A673 (cell line): ENCODE data around the gene DPP9. TPM values are rescaled to one million over a fixed set of nuclear protein-coding genes. Genes with fewer than 3 reads are reported as not detected.

Experiments
- BruUV-seq: library from RNA; stranded (reverse); fragments of 400-500 nt; replicated peaks from 2 replicates; lab custom pipeline; 2021; lab: Mats Ljungman, UMichigan
- CTCF ChIA-PET: fragments of 300-600 bp; sonication (Branson Sonifier 250); formaldehyde crosslinking; loops from one replicate; lab custom pipeline; 2022; ENCODE audit warnings: antibody characterized with exemption; lab: Charles Lee
- POLR2A ChIA-PET: fragments of 300-600 bp; sonication (Branson Sonifier 250); formaldehyde crosslinking; loops from one replicate; lab custom pipeline; 2022; ENCODE audit warnings: antibody characterized with exemption; ENCODE audit not compliant: low non-redundant PET; lab: Charles Lee
- DNase-seq: peaks from one replicate; pipeline ENCODE4 v3.0.0-alpha.2; 2015; ENCODE audit warnings: low spot score
- H3K27ac ChIP-seq: fragments of 200-600 bp; sonication (generic); 2 replicates; pipeline ENCODE4 v1.5.1; 2016; ENCODE audit warnings: mixed run types, low read depth, mild to moderate bottlenecking, mixed read lengths, antibody characterized with exemption, low read length; ENCODE audit not compliant: poor library complexity, severe bottlenecking
- H3K27me3 ChIP-seq: fragments of 200-600 bp; sonication (generic); replicated peaks from 2 replicates; pipeline ENCODE4 v1.6.1; 2017; ENCODE audit warnings: mixed run types, low read depth, mild to moderate bottlenecking, mixed read lengths, antibody characterized with exemption, low read length; ENCODE audit not compliant: insufficient read depth, poor library complexity
- H3K36me3 ChIP-seq: fragments of 200-600 bp; sonication (generic); 2 replicates; pipeline ENCODE4 v1.6.1; 2016; ENCODE audit warnings: mixed run types, mild to moderate bottlenecking, mixed read lengths, antibody characterized with exemption, low read length; ENCODE audit not compliant: insufficient read depth, poor library complexity, severe bottlenecking
- H3K4me1 ChIP-seq: fragments of 200-600 bp; sonication (generic); 2 replicates; pipeline ENCODE4 v1.6.1; 2017; ENCODE audit warnings: mixed run types, mild to moderate bottlenecking, mixed read lengths, antibody characterized with exemption, low read length; ENCODE audit not compliant: insufficient read depth, poor library complexity, severe bottlenecking
- H3K4me3 ChIP-seq: fragments of 200-600 bp; sonication (generic); 2 replicates; pipeline ENCODE4 v1.5.1; 2016; ENCODE audit warnings: low read depth, mixed run types, mild to moderate bottlenecking, mixed read lengths, low read length; ENCODE audit not compliant: poor library complexity, severe bottlenecking
- H3K9me3 ChIP-seq: fragments of 200-600 bp; sonication (generic); 2 replicates; pipeline ENCODE4 v1.6.1; 2016; ENCODE audit warnings: mixed run types, low read depth, mild to moderate bottlenecking, mixed read lengths, antibody characterized with exemption, low read length; ENCODE audit not compliant: poor library complexity, severe bottlenecking
- CTCF ChIP-seq: fragments of 300-800, 200-600 bp; sonication (generic); conservative IDR thresholded peaks from 2 replicates; pipeline ENCODE4 v1.5.1; 2017; ENCODE audit warnings: low read depth, mild to moderate bottlenecking, antibody characterized with exemption, low read length, moderate library complexity, mixed read lengths
- EZH2 ChIP-seq: fragments of 200-600 bp; sonication (generic); IDR thresholded peaks from 2 replicates; pipeline ENCODE4 v1.6.1; 2017; ENCODE audit warnings: borderline replicate concordance, low read depth, mild to moderate bottlenecking, mixed read lengths, antibody characterized with exemption, low read length; ENCODE audit not compliant: poor library complexity, severe bottlenecking
- intact Hi-C: fragments of 100-400 bp; cut with micrococcal nuclease; formaldehyde crosslinking; loops from one replicate; pipeline ENCODE4 v1.10.0; 2022; ENCODE audit not compliant: unreplicated experiment
- total RNA-seq: library from RNA; stranded (reverse); gene quantifications from 2 replicates; pipeline ENCODE4 v1.2.3, GENCODE V29; 2021

Gene DPP9
- total RNA-seq, 1 experiment from 2014 or later, result 65.7 TPM

- DNase-seq, result no peak
- TF ChIP-seq EZH2, result no peak
- no peak for TF ChIP-seq CTCF
- Histone ChIP-seq H3K4me3 (no peak overlapping the region), H3K36me3 (peaks cover 40% of the 10 kb centered on the region), H3K9me3 (no peaks in the 10 kb centered on the region), H3K27ac (peak overlapping the region; percentile 39), H3K27me3 (no peaks in the 10 kb centered on the region), H3K4me1 (no peaks in the 10 kb centered on the region)
- intact Hi-C loops, result no loop called here
- BruUV-seq, result no TSS peak
- CTCF ChIA-PET, result interaction anchor here (0.6 kb wide), 1 partner anchor 106 kb away, joined by 4 read pairs; no protein-coding TSS in a partner anchor
- POLR2A ChIA-PET, result no interaction called here
Observed at GRCh38 chr19:4695224-4695731, 28.4 kb downstream of the DPP9 start.

- ChIA-PET CTCF (interaction anchor here (0.6 kb wide), 1 partner anchor 107 kb away, joined by 4 read pairs; no protein-coding TSS in a partner anchor), POLR2A (no interaction called here)
- H3K4me3 ChIP-seq, result no peak overlapping the region
- H3K4me1 ChIP-seq, result no peaks in the 10 kb centered on the region
- DNase-seq, result peak; percentile 88
- peaks cover 38% of the 10 kb centered on the region for H3K36me3 ChIP-seq
- TF ChIP-seq CTCF (no peak), EZH2 (no peak)
- H3K27me3 ChIP-seq, result no peaks in the 10 kb centered on the region
- H3K27ac ChIP-seq, result peak overlapping the region; percentile 39
- H3K9me3 ChIP-seq, result no peaks in the 10 kb centered on the region
- intact Hi-C loops, result no loop called here
- BruUV-seq, result no TSS peak
Observed at GRCh38 chr19:4694211-4694987, 29.2 kb downstream of the DPP9 start.

GRCh38 chr19:4693471-4694121 is 30.0 kb downstream of the DPP9 start:
- no peaks in the 10 kb centered on the region for H3K9me3 ChIP-seq
- H3K36me3 ChIP-seq, result peaks cover 38% of the 10 kb centered on the region
- DNase-seq, result no peak
- H3K4me3 ChIP-seq, result no peak overlapping the region
- intact Hi-C loops, result no loop called here
- no peak for TF ChIP-seq EZH2
- no peak for TF ChIP-seq CTCF
- H3K4me1 ChIP-seq, result no peaks in the 10 kb centered on the region
- no TSS peak for BruUV-seq
- H3K27ac ChIP-seq, result peak overlapping the region; percentile 39
- CTCF ChIA-PET, result no interaction called here
- POLR2A ChIA-PET, result no interaction called here
- no peaks in the 10 kb centered on the region for H3K27me3 ChIP-seq
